HL-60 (cell line): ENCODE measurements around the gene FAM229A.

Source experiments
- SPI1 ChIP-seq: IDR thresholded peaks from 2 replicates; pipeline ENCODE4 v1.6.1; 2012; ENCODE audit warnings: low read depth, mild to moderate bottlenecking, borderline replicate concordance
- TF ChIP-seq, protein P1 (sequence below): IDR thresholded peaks from one replicate; pipeline ENCODE4 v1.5.1; 2011; ENCODE audit warnings: low read length, control low read depth, inconsistent platforms; ENCODE audit not compliant: insufficient read depth

GRCh38 chr1:32357614-32358013 lies 4.7 kb downstream of the FAM229A start:
- TF ChIP-seq, protein P1, sequence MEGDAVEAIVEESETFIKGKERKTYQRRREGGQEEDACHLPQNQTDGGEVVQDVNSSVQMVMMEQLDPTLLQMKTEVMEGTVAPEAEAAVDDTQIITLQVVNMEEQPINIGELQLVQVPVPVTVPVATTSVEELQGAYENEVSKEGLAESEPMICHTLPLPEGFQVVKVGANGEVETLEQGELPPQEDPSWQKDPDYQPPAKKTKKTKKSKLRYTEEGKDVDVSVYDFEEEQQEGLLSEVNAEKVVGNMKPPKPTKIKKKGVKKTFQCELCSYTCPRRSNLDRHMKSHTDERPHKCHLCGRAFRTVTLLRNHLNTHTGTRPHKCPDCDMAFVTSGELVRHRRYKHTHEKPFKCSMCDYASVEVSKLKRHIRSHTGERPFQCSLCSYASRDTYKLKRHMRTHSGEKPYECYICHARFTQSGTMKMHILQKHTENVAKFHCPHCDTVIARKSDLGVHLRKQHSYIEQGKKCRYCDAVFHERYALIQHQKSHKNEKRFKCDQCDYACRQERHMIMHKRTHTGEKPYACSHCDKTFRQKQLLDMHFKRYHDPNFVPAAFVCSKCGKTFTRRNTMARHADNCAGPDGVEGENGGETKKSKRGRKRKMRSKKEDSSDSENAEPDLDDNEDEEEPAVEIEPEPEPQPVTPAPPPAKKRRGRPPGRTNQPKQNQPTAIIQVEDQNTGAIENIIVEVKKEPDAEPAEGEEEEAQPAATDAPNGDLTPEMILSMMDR: no peak
- TF ChIP-seq SPI1: no peak
